Glutamatergic neuron (in vitro differentiated cells): ENCODE data around the gene NSD1. TPM values are rescaled to one million over a fixed set of nuclear protein-coding genes. Genes with fewer than 3 reads are reported as not detected.
"Not testable (repeated sequence)": the region's sequence is repeated elsewhere in the genome, so short reads cannot be mapped to it uniquely, and the experiment has no call there.

Experiments used
- DNase-seq: peaks from one replicate; pipeline ENCODE4 v3.0.0; 2022
- H3K27ac Mint-ChIP-seq: one replicate; pipeline ENCODE4 v1.8.0; 2020; ENCODE audit warnings: mild to moderate bottlenecking, mixed read lengths, inconsistent platforms; ENCODE audit not compliant: unreplicated experiment
- H3K27me3 Mint-ChIP-seq: one replicate; pipeline ENCODE4 v1.8.0; 2020; ENCODE audit warnings: mild to moderate bottlenecking, moderate library complexity, mixed read lengths, inconsistent platforms; ENCODE audit not compliant: unreplicated experiment
- H3K36me3 Mint-ChIP-seq: one replicate; pipeline ENCODE4 v1.8.0; 2020; ENCODE audit warnings: mild to moderate bottlenecking, mixed read lengths, inconsistent platforms; ENCODE audit not compliant: unreplicated experiment
- H3K4me1 Mint-ChIP-seq: one replicate; pipeline ENCODE4 v1.8.0; 2020; ENCODE audit warnings: mild to moderate bottlenecking, low read depth, mixed read lengths, inconsistent platforms; ENCODE audit not compliant: unreplicated experiment
- H3K4me3 Mint-ChIP-seq: one replicate; pipeline ENCODE4 v1.8.0; 2020; ENCODE audit warnings: mild to moderate bottlenecking, mixed read lengths, inconsistent platforms; ENCODE audit not compliant: unreplicated experiment
- H3K9me3 Mint-ChIP-seq: one replicate; pipeline ENCODE4 v1.8.0; 2020; ENCODE audit warnings: mild to moderate bottlenecking, moderate library complexity, mixed read lengths, inconsistent platforms; ENCODE audit not compliant: unreplicated experiment
- CTCF ChIP-seq: fragments of 200-600 bp; sonication (generic); IDR thresholded peaks from one replicate; pipeline ENCODE4 v1.5.0; 2021; ENCODE audit not compliant: partially characterized antibody, unreplicated experiment
- total RNA-seq: library from RNA; stranded (reverse); fragmentation: NEBNext Ultra II Directional; extraction: Animal tissue kit (Norgen Biotek cat#: 25700); gene quantifications from one replicate; pipeline ENCODE4 v1.2.1, GENCODE V29; 2021; ENCODE audit not compliant: unreplicated experiment

The NSD1 gene
- total RNA-seq, 1 donor from 2014 or later = 151 TPM

- no peak for TF ChIP-seq CTCF
- no peak for DNase-seq
- Mint-ChIP-seq H3K36me3 (no peaks in the 10 kb centered on the region), H3K27ac (peak overlapping the region; percentile 34), H3K9me3 (no peaks in the 10 kb centered on the region), H3K27me3 (no peaks in the 10 kb centered on the region), H3K4me3 (no peak overlapping the region), H3K4me1 (no peaks in the 10 kb centered on the region)
These were observed 41.8 kb downstream of the NSD1 start for GRCh38 chr5:177175336-177175735.

GRCh38 chr5:177176175-177176711 is 42.7 kb downstream of the NSD1 start:
- no peak for DNase-seq
- TF ChIP-seq CTCF = no peak
- peaks cover 2% of the 10 kb centered on the region for H3K27me3 Mint-ChIP-seq
- H3K4me1 Mint-ChIP-seq = no peaks in the 10 kb centered on the region
- H3K27ac Mint-ChIP-seq = no peak overlapping the region
- H3K36me3 Mint-ChIP-seq = no peaks in the 10 kb centered on the region
- no peaks in the 10 kb centered on the region for H3K9me3 Mint-ChIP-seq
- H3K4me3 Mint-ChIP-seq = no peak overlapping the region

GRCh38 chr5:177177847-177178437 is 44.4 kb downstream of the NSD1 start:
- not testable (repeated sequence) for H3K9me3 Mint-ChIP-seq, H3K36me3 Mint-ChIP-seq, DNase-seq, H3K4me3 Mint-ChIP-seq, H3K4me1 Mint-ChIP-seq, H3K27me3 Mint-ChIP-seq, H3K27ac Mint-ChIP-seq

- peaks cover 2% of the 10 kb centered on the region for H3K27me3 Mint-ChIP-seq
These were observed 45.2 kb downstream of the NSD1 start for GRCh38 chr5:177178733-177179304.

GRCh38 chr5:177179431-177179830 is 45.9 kb downstream of the NSD1 start:
- no peak for DNase-seq
- Mint-ChIP-seq H3K36me3 (no peaks in the 10 kb centered on the region), H3K27ac (no peak overlapping the region), H3K4me1 (no peaks in the 10 kb centered on the region), H3K27me3 (peaks cover 2% of the 10 kb centered on the region), H3K9me3 (peaks cover 1% of the 10 kb centered on the region), H3K4me3 (no peak overlapping the region)
- TF ChIP-seq CTCF = no peak

More at GRCh38 chr5:177178733-177179304, 45.2 kb downstream of the NSD1 start:
- Mint-ChIP-seq H3K4me1 (no peaks in the 10 kb centered on the region), H3K27ac (no peak overlapping the region), H3K9me3 (peaks cover 1% of the 10 kb centered on the region), H3K36me3 (no peaks in the 10 kb centered on the region), H3K4me3 (no peak overlapping the region)
- TF ChIP-seq CTCF = no peak
- no peak for DNase-seq
